Measurements from ENCODE around the gene EIF4EBP3.

Gene EIF4EBP3

GRCh38 chr5:140557136-140557805 is 9.8 kb downstream of the EIF4EBP3 start, which contains the start of gene SRA1:
Gene SRA1 (minus strand): TSS chr5:140557473. CDS start chr5:140557452, 21 bp downstream.
- peak; percentile 76 for DNase-seq

- DNase-seq, result no peak
Observed at GRCh38 chr5:140557965-140558364, 10.5 kb downstream of the EIF4EBP3 start.

DNA sequence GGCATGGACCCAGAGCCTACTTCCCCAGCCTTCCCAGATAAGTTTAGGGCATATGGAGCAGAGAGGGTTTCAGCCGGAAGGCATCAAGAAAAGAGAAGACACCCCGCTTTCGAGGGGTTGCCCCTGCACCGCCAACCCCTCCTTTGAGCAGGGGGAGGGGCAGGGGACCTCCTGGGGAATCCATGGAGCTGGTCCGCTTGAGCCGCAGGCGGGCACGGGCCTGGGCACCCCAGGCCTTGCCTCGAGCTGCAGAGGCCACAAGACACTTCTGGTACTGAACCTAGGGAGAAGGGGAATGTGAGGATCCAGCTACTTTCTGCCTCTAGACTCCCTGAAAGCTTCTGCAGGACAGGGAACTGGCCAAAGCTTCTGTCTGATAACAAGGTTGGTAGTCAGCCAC is 11.1 kb downstream of the EIF4EBP3 start:
- DNase-seq, result no peak

DNA sequence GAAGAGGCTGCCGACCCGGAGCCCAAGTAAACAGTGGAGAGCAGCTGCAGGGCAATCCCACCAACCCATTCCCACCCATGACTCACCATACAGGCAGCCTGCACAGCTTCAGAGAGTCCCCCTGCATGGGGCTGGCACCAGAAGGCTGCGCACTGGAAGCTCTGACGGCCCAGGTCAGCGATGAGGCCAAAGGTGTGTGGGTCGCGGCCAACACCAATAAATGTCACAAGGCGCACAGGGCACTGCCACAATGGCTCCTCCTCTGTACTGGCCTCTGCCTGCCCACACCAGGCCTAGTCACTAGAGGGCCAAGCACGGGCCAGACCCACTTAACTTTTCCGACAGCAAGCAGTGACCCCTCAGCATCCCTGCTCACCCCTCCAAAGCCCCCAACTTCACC is 12.8 kb downstream of the EIF4EBP3 start:
- DNase-seq, result no peak

GRCh38 chr5:140561753-140562523 is 14.5 kb downstream of the EIF4EBP3 start:
- peak; percentile 15 for DNase-seq

DNA sequence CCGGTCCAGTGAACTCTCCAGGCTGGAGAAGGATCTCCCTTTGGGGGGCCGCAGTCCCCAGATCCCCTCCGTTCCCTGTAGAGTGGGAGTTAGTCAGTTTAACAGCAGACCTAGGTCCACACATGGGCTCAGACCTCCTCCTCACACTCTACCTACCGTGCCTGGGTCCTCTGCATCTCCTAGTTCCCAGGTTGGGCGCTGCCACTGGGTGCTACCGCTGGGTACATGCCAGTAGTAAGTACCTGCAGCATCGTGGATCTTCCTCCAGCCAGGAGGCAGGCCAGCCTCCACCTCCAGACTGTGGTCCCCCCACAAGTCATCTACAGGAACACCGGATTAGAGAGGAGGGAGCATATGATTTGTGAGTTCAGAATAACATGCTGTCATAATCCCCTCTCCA is 16.1 kb downstream of the EIF4EBP3 start:
- DNase-seq, result no peak

- DNase-seq, result peak; percentile 94
Observed at GRCh38 chr5:140564196-140565023, 16.9 kb downstream of the EIF4EBP3 start, which contains the start of the genes APBB3 and SLC35A4. Gene APBB3 (minus strand): TSS chr5:140564598. CDS start chr5:140564245, 353 bp downstream. Gene SLC35A4 (plus strand): TSS chr5:140564828. CDS start chr5:140567170, 2,342 bp downstream.

DNA sequence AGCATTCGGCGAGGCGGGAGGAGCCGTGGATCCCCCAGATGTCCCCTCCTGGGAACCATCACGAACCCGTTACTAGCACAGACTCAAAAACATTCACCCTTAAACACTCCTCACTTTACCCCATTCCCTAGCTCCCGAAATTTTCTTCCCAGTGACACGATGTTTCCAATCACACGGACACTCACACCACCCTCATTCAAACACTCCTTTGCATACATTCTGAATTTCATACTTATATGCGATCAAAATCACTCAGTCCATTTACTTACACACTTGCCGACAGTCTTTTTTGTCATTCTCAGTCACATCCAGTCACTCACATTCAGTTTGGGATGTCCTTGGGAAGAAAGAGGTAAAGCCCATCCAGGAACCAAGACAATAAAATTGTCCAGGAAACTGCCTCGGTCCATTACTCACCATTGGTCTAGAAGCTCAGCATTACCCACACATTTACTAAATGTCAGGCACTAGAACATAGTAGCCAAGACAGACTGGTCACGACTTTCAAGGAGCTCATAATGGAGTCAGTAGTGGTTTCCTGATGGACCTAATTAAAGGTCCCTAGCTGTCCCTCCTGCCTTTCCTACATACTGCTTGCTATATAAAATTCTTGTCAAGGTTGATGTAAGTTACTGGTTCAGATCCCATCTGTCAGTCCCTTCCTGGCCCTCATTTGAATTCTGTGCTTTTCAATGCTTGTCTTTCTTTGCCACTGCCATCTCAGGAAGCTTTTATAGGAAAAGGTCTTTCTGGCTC is 17.7 kb downstream of the EIF4EBP3 start:
- DNase-seq, result no peak

DNA sequence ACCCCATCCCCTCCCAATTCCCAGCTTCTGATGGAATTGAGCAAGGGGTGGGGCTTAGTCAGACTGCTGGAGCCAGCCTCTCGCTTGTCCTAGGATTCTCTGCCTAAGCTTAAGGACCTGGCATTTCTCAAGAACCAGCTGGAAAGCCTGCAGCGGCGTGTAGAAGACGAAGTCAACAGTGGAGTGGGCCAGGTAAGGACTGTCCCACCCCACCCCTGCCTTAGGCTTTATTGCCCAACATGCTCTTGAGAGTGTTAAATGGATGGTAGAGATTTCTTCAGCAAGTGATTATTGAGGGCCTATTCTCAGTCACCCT is 18.3 kb downstream of the EIF4EBP3 start:
- no peak for DNase-seq

DNA sequence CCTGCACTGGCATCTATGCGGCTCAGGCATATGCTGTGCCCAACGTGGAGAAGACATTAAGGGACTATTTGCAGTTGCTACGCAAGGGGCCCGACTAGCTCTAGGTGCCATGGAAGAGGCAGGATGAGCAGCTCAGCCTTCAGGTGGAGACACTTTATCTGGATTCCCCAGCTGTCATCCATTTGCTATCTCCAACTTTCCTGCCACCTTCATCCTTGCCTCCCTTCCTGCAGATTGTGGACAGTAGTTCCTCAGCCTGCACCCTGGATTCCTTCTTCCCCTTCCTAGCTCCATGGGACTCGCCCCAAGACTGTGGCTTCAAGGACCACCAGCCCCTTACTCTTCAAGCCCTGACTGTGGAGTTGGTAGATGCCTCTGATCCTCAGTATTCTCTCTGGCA is 19.2 kb downstream of the EIF4EBP3 start:
- DNase-seq, result no peak

- no peak for DNase-seq
Observed at GRCh38 chr5:140567136-140567818, 19.8 kb downstream of the EIF4EBP3 start.

DNA sequence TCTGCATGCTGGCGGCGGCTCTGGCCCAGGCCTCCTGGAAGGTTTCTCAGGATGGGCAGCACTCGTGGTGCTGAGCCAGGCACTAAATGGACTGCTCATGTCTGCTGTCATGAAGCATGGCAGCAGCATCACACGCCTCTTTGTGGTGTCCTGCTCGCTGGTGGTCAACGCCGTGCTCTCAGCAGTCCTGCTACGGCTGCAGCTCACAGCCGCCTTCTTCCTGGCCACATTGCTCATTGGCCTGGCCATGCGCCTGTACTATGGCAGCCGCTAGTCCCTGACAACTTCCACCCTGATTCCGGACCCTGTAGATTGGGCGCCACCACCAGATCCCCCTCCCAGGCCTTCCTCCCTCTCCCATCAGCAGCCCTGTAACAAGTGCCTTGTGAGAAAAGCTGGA is 20.4 kb downstream of the EIF4EBP3 start:
- no peak for DNase-seq

- DNase-seq, result no peak
Observed at GRCh38 chr5:140568443-140569063, 21.1 kb downstream of the EIF4EBP3 start.

DNA sequence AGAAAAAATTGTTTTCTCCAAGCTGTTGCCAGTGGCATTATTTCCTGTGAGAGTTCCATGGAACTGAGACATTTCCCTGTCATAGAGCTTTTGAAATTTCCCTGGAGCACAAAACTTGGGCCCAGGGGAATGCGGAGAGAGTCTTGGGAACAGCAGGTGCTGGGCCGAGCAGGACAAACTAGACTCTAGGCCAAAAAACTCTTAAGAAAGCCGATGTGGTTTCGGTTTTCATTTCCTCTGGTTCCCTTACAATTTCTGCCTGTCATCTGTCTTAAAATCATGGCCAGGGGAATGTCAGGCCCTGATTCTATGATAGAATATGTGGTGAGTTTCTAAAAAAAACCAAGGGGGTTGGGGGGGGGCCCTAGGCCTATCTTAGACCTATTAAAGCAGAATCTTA is 21.7 kb downstream of the EIF4EBP3 start:
- DNase-seq, result no peak

- no peak for DNase-seq
Observed at GRCh38 chr5:140570058-140570457, 22.6 kb downstream of the EIF4EBP3 start.

- DNase-seq, result no peak
Observed at GRCh38 chr5:140570488-140570887, 23.0 kb downstream of the EIF4EBP3 start.

DNA sequence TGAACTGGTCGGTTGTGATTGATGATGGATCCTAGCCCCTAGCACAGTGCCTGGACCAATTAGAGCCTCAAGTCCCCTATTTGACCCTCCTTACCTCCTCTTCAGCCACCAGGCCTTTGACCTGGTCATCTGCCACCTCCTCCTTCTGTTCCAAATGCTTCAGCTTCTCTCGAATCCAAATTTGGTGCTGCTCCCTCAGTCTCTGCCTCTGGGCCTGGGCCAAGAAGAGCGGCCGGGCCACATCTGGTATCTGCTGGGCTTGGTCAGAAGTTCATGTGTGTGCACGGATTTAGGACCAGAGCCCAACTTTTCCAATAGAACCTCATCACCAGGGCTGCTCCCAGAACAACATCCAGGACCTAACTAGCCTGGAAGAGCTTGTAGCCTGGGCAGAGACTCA is 23.6 kb downstream of the EIF4EBP3 start:
- DNase-seq, result no peak

DNA sequence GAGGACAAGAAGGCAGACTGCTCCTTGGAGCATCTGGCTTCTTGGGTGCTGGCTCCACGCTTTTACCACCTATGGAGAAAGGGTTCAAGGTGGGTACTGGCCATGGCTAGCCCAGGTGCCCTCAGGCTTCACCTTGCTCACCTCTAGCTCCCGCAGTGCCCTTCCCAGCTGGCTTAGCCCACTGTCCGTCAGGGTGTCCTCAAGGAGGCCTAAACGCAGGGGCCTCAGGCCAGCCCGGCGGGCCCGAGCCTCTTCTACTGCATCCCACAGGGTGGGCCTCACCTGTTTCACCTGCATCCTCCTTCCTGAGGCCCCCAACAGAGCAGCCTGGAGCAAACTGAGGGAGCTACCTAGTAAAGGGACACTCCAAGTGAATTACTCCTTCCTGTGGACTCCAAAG is 26.2 kb downstream of the EIF4EBP3 start:
- no peak for DNase-seq

DNA sequence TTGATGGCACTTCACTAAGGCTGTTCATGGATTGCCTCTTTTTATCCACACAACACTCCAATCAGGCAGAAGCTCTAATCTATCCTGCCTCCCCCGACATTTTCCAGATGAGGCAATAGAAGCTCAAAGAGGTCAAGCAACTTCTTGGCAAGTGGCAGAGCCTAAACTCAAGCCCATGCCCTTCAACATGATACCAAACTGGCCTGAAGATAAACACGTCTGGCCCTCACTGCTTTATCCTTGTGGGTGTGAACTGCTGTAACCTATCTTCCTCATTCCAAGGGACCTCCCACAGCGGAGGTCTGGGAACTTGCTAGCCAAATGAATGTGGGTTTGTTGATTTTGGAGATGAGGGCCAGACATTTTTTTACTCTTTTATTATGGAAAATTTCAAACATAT is 26.7 kb downstream of the EIF4EBP3 start:
- DNase-seq, result no peak

DNA sequence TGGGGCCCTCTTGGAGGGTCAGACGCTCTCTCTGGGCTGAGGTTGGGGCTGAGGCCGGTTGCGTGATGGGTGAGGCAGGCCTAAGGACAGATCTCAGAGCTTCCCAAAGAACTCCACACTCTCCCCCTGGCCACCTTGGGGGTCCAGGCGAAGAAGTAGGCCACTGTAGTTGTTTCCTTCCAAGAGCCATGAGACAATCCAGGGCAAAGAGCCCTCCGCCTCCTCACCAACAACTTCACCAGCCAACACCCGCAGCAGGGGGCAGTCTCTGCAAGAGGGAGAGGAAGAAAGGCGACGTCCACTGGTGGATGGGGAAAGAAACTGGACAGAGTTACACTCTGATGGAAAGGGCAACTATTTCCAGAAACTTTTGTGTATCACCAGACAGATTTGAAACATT is 27.8 kb downstream of the EIF4EBP3 start:
- no peak for DNase-seq

DNA sequence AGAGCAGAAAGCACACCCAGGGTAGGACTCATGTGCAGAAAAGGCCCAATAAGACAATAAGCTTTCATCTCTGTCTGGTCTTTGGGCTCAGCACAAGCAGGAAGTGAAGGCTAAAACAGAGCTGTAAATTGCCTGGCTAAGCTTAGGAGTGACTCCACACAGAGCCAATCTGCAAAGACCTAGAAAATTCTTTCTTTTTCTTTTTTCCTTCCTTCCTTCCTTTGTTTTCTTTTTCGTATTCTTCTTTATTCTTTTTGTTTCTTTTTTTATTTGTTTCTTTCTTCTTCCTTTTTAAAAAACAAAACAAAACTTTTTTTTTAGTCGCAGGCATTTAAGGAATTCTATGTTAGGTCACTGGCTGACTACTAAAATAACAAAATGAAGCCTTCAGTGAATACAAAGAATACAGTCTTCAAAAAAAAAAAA is 29.3 kb downstream of the EIF4EBP3 start:
- no peak for DNase-seq

All from DMS 273 treated with DMSO at 0.1 percent for 48 hours (cell line).